ENCODE results near the gene F10.

Gene F10

DNA sequence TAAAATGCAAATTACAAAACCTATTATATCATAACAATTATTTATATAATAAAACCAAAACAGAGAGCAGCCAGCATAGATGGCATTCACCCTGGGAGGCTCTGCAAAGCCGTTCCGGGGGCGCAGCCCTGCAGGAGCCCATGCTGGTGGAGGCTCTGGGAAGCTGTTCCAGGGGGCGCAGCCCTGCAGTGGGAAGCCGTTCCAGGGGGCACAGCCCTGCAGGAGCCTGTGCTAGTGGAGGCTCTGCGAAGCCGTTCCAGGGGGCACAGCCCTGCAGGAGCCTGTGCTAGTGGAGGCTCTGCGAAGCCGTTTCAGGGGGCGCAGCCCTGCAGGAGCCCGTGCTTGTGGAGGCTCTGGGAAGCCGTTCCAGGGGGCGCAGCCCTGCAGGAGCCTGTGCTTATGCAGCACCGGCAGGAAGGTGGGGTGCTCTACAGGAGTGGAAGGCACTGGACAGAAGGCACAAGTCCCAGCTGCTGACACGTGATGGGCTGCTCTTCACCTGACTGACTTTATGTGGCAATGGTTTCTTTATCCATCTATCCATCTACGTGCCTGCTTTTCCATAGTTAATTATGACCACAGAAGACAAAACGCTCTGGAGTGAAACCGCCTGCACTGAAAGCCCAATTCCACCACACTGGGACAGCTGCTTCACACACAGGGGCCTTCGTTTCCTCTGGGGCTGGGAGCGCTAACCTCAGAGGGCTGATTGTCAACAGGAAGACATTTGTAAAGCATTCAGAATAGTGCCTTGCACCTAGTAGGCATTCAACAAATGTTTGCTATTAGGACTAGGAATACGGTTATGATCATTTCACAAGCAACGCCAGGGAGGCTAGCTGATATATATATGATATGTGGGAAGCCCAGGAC, 62.2 kb downstream of the F10 start:
- TF ChIP-seq POLR2A (IDR thresholded peaks at IDR 0.05; ENCODE audit: low read length) = no peak
- TF ChIP-seq GATA1 (IDR thresholded peaks at IDR 0.05; ENCODE audit: low read depth, low read length) = no peak
- no peak for DNase-seq

DNA sequence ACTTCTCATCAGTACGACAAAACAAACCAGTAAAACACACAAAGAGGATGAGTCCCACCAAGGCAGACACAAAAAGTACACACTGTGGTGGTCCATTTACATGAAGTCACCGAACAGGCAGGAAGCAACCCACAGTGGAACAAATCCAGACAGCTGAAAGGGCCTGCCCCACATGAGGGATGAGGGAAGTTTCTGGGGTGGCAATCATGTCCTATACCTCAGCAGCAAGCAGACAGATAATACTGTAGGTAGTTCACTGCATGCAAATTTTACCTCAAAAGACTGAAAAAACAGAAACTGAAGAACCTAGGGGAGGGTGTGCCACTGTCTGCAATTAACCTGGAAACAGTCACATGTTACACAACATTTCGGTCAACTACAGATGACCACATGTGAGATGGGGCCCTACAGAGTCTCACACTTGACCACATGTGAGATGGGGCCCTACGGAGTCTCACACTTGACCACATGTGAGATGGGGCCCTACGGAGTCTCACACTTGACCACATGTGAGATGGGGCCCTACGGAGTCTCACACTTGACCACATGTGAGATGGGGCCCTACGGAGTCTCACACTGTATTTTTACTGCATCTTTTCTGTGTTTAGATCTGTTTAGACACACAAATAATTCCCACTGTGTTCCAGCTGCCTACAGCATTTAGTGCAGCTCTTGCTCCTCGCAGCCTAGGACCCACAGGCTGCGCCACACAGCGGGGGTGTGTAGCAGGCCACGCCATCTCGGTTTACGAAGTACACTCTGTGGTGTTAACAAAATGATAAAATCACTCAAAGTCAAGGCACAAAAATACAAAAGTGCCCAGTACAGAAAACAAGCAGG, 63.7 kb downstream of the F10 start:
- TF ChIP-seq GATA1 (IDR thresholded peaks at IDR 0.05; ENCODE audit: low read depth, low read length) (no peak), POLR2A (IDR thresholded peaks at IDR 0.05; ENCODE audit: low read length) (no peak)
- peak in 1 of 2 experiments; percentile 43 for DNase-seq

DNA sequence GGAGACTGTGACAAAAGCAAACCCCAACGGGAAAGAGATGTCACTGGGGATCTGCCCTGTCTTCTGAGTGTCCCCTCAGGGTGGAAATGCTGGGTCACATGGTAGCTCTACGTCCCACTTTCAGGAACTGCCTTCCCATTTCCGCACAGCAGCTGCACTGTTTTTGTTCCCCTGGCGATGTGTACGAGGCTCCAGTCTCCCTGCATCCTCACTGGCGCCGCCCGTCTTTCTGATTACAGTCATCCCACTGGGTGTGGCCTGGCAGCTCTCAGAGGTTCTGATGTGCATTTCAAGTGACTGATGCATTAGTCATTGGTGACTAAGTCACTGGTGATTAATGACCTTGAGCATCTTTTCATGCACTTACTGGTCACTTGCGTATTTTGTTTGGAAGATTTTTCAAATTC, 64.7 kb downstream of the F10 start:
- TF ChIP-seq GATA1 (IDR thresholded peaks at IDR 0.05; ENCODE audit: low read depth, low read length) (no peak), POLR2A (IDR thresholded peaks at IDR 0.05; ENCODE audit: low read length) (no peak)
- peak; percentile 89 to 94 for DNase-seq

DNA sequence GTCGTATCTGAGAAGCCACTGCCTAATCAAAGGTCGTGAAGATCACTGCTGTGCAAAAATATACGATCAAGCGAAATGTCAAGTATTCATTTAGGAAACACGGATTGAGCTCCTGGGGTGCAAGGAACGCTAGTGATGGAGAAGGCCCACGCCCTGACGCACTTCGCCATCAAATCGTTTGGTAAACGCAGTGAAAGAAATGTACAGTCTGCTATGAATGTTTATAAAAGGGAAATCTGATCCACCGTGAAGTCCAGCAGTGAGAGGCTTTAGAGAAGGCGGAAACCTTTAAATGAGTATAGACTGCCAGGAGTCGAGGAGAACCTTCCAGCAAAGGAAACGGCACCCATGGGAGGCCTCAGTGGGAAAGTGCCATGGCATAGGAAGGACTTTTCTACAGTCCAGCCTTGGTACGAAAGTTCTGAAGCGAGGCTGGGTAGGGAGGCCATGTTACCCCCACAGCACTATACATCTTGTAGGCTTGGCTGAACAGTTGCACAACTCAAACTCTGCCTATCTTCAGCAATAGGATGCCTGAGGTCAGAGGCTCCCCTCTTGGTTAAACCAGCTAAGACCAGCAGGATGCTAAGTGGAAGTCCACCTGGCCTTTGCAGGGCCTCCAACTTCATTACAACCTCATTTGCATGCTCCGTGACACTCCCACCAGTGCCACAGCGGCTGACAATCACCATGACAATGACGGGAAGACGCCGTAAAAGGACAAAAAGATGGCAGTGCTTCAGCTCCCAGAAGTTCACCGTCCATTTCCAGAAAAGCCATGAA, 65.5 kb downstream of the F10 start:
- TF ChIP-seq POLR2A (IDR thresholded peaks at IDR 0.05; ENCODE audit: low read length) = no peak
- TF ChIP-seq GATA1 (IDR thresholded peaks at IDR 0.05; ENCODE audit: low read depth, low read length) = no peak
- DNase-seq = peak in 1 of 2 experiments; percentile 41

DNA sequence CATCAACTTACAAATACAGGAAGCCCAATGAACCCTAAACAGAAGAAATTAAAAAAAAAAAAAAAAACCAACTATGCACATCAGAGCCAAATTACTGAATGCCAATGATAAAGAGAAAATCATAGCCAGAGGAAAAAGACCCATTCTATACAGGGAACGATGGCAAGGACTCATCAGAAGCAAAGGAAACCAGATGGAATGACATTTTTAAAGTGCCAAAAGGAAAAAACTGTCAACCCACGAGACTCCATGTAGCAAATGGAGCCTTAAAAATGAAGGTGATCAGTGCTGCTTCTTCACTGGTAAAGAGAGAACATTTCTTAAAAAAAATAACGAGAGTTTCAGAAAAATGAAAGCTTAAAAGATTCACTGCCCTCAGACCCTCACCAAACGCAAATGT, 67.6 kb downstream of the F10 start:
- TF ChIP-seq POLR2A (IDR thresholded peaks at IDR 0.05; ENCODE audit: low read length) = no peak
- no peak for TF ChIP-seq GATA1 (IDR thresholded peaks at IDR 0.05; ENCODE audit: low read depth, low read length)
- DNase-seq = no peak

DNA sequence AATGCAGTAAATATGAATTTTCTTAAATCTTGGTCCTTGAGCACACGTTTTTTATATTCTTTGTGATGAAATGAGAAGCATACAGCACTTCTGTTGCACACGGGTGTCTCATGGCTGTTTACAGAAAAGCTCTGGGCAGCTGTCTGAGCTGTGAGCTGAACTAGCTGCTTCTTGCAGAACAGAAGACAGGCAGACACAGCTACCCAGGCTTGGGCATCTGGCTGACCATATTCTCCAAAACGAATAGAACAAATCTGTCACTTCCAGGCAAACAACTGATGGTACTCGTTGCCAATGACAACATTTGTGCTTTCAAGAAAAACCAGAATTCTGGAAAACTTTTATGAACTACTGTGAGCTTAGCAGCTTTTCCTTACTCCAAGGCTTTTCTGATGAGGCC, 69.7 kb downstream of the F10 start:
- TF ChIP-seq GATA1 (IDR thresholded peaks at IDR 0.05; ENCODE audit: low read depth, low read length) = no peak
- no peak for TF ChIP-seq POLR2A (IDR thresholded peaks at IDR 0.05; ENCODE audit: low read length)
- no peak for DNase-seq

DNA sequence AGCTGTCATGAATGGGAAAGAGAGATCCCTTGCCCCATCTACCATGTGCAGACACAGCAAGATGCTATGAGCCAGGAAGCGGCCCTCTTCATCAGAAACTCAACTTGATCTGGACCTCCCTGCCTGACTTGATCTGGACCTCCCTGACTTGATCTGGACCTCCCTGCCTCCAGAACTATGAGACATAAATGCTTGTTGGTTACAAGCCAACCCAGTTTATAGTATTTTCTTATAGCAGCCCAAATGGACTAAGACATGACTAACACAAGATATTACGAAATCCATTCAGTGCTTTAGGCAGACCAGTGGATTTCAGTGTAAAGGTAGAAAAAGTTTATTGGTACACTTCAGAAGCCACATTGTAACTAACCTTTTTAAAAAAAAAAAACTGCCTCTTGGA, 70.3 kb downstream of the F10 start:
- peak in 1 of 2 experiments; percentile 41 for DNase-seq
- TF ChIP-seq GATA1 (IDR thresholded peaks at IDR 0.05; ENCODE audit: low read depth, low read length) = no peak
- TF ChIP-seq POLR2A (IDR thresholded peaks at IDR 0.05; ENCODE audit: low read length) = no peak

DNA sequence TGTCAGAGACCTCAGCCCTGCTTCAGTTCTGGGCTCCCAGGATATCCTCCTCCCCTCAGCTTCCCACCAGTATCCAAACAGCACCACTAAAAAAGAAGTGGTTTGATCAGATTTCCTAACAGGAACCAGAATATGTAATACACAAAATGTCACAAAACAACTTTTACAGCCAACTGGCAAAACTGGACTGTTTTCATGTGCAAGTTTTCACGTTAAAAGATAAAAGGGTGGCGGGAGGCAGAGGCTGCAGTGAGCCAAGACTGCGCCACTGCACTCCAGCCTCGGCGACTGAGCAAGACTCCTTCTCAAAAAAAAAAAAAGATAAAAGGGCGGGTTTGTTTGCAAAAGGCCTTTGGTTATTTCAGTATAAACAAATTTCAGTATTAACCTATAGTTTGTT, 72.8 kb downstream of the F10 start:
- no peak for TF ChIP-seq GATA1 (IDR thresholded peaks at IDR 0.05; ENCODE audit: low read depth, low read length)
- DNase-seq = no peak

DNA sequence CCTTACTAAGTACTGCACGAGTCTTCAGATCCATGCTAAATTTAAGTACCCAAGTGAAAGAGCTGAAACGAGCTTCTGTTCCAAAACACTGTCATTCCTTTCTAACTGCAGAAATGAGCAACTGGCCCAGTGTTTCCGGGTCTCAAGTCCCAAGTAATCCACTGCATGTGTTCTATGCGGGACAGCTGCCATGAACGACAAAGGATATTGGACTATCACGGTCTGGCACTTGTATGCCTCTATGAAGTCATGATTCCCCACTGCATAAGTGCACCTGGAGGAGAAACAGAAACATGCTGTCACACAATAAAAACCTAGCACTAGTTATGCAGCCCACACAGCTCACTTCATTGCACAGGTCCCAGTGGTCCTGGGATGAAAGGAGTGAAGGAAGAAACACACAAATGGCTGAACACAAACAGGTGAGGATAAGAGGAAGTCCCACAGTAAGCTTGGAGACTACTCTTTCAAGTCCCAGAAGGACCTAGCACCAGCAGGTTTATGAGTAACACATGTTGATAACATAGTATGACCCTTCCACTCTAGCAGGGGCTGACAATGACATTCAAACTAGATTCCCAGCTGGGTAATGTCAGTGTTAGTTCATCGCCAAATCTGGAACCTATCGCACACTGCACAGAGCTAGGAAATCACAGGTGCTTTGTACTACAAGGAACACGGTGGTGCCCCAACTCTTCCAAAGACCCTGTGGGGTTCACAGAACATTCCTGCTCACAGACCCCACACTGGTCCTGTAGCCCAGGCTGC, 74.6 kb downstream of the F10 start:
- DNase-seq = no peak
- TF ChIP-seq POLR2A (IDR thresholded peaks at IDR 0.05; ENCODE audit: low read length) = no peak
- TF ChIP-seq GATA1 (IDR thresholded peaks at IDR 0.05; ENCODE audit: low read depth, low read length) = no peak
